Colonic mucosa (tissue), 4 donors: Measurements from ENCODE around the gene SQOR. TPM values are rescaled to one million over a fixed set of nuclear protein-coding genes. Genes with fewer than 3 reads are reported as not detected.

Experiments used
- DNase-seq: peaks from one replicate; pipeline ENCODE4 v3.0.0-alpha.2; 2020
- H3K27ac ChIP-seq: fragments of 200-600 bp; one replicate; pipeline ENCODE4 v1.8.0; 2021
- H3K27me3 ChIP-seq: fragments of 200-600 bp; one replicate; pipeline ENCODE4 v1.8.0; 2021
- H3K36me3 ChIP-seq: fragments of 200-600 bp; one replicate; pipeline ENCODE4 v1.8.0; 2021
- H3K4me1 ChIP-seq: fragments of 200-600 bp; one replicate; pipeline ENCODE4 v1.8.0; 2021; ENCODE audit warnings: mild to moderate bottlenecking
- H3K4me3 ChIP-seq: fragments of 200-600 bp; one replicate; pipeline ENCODE4 v1.8.0; 2021
- H3K9ac ChIP-seq, 2 donors: one replicate each; pipeline ENCODE4 v1.7.0; 2013; ENCODE audit warnings: control low read depth in 2 of 2, low read depth in 2 of 2, low read length in 2 of 2
- H3K9me3 ChIP-seq: fragments of 200-600 bp; one replicate; pipeline ENCODE4 v1.8.0; 2021
- CTCF ChIP-seq: fragments of 200-600 bp; IDR thresholded peaks from one replicate; pipeline ENCODE4 v1.8.0; 2022; ENCODE audit warnings: antibody characterized with exemption, mild to moderate bottlenecking
- intact Hi-C: fragments of 100-400 bp; cut with DNase I; formaldehyde crosslinking; loops from one replicate; pipeline ENCODE4 v1.14.1; 2022
- total RNA-seq, 2 donors: library from RNA; stranded (reverse); fragmentation: NEBNext Ultra II Directional in 1 of 2; extraction: Animal tissue kit (Norgen Biotek cat#: 25700) in 1 of 2; gene quantifications; one replicate each; pipeline ENCODE4 v1.2.1, GENCODE V29; 2021
- donor health status: healthy.
- donor health status: DM: no; HTN: no; CAD: no.
- donor health status: DM: no; HTN: no; CAD: no.

SQOR gene
- total RNA-seq, result 100 to 1,000 TPM; 308 to 500 TPM

DNA sequence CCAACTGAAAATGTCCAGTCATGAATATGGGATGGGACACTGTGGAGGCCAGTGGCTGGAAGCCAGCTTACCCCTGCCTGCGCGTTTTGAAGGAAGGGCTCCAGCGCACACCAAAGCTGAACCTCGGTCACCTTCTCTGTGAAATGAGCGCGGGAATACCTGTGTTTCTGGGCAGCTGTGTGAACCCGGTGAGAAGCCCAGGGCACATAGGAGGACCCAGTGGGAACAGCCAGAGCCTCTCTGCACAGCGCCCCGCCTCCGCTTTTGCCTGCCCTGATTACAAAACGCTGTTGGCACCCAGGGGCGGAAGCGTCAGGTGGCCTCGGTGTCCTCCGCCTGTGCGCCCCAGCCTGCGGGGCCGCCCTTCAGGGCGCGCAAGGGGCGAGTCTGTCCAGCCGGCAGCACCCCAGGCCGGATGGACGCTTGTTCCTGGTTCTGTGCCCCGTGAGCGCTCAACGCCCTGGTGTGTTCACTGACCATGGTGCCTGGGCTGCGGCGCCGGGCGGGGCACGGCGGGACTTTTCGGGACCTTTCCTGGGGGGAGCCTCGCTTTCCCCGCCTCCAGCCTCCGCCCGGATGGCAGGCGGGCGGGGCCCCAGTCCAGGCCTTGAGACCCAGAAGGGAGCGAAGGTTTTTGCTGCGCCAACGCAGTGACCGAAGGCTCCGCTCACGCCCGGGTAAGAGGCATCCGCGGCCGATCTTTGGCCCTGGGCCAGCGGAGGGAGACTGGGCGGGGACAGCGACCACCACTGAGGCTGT lies at the start of gene SQOR:
TSS of gene SQOR (plus strand) at position 598 of the 759 bp plus-strand sequence. CDS start 23,895 bp downstream, outside the sequence.
- no peaks in the 10 kb centered on the region for H3K27me3 ChIP-seq
- TF ChIP-seq CTCF, result no peak
- peaks cover 5% of the 10 kb centered on the region for H3K4me1 ChIP-seq
- intact Hi-C loops, result no loop called here
- DNase-seq, result peak; percentile 94
- peak within 1 kb of the TSS; percentile 96 to 99 for H3K9ac ChIP-seq
- peak within 1 kb of the TSS; percentile 97 for H3K27ac ChIP-seq
- no peaks in the 10 kb centered on the region for H3K9me3 ChIP-seq
- peak within 1 kb of the TSS; percentile 51 for H3K4me3 ChIP-seq
- no peaks in the 10 kb centered on the region for H3K36me3 ChIP-seq

- Histone ChIP-seq H3K4me3 (no peak overlapping the region), H3K27ac (no peak overlapping the region), H3K36me3 (no peaks in the 10 kb centered on the region), H3K9ac (no peak overlapping the region), H3K27me3 (no peaks in the 10 kb centered on the region), H3K4me1 (peaks cover 16% of the 10 kb centered on the region), H3K9me3 (no peaks in the 10 kb centered on the region)
- DNase-seq, result no peak
- no peak for TF ChIP-seq CTCF
- intact Hi-C loops, result loop anchor here (10.0 kb wide), 1 partner anchor 60 kb away; the partner anchor contains the start of gene SLC30A4
These were observed 49.6 kb upstream of the SQOR start for GRCh38 chr15:45585069-45585791.

- H3K9ac ChIP-seq, result peak overlapping the region; percentile 89 to 97
- TF ChIP-seq CTCF, result no peak
- peak overlapping the region; percentile 87 for H3K4me3 ChIP-seq
- no peak for DNase-seq
- no peaks in the 10 kb centered on the region for H3K9me3 ChIP-seq
- peak overlapping the region; percentile 100 for H3K27ac ChIP-seq
- intact Hi-C loops, result loop anchor here (10.0 kb wide), 1 partner anchor 61 kb away; the partner anchor contains the start of gene SLC30A4
- no peaks in the 10 kb centered on the region for H3K27me3 ChIP-seq
- no peaks in the 10 kb centered on the region for H3K36me3 ChIP-seq
- peaks cover 16% of the 10 kb centered on the region for H3K4me1 ChIP-seq
These were observed 48.7 kb upstream of the SQOR start for GRCh38 chr15:45586125-45586524.

DNA sequence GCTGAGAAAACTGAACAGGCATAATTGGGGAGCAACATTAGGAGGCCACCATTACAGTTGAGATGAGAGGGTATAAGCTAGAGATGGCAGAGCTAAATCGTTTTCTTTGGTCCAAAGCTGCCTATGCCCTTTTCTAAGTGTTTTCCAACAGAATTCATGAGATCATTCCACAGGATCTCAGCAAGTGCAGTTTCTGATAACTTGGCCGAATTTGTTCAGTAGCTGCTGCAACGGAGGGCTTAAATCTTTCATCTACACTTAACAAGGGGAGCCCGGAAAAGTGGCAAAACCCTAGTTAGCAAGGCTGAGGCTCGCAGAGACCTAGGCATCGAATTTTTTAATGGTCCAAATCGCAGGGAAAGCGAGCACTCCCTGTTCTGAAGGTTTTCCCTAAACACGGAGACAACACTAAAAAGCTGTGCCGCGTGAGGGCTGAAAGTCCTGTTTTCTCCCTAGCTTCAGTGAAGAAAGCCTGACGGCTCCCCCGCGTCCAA lies 48.2 kb upstream of the SQOR start:
- intact Hi-C loops, result loop anchor here (10.0 kb wide), 1 partner anchor 62 kb away; the partner anchor contains the start of gene SLC30A4
- H3K4me1 ChIP-seq, result peaks cover 16% of the 10 kb centered on the region
- no peaks in the 10 kb centered on the region for H3K27me3 ChIP-seq
- no peaks in the 10 kb centered on the region for H3K9me3 ChIP-seq
- no peak for TF ChIP-seq CTCF
- no peak for DNase-seq
- H3K36me3 ChIP-seq, result no peaks in the 10 kb centered on the region
- H3K9ac ChIP-seq, result peak overlapping the region; percentile 89 to 97
- peak overlapping the region; percentile 87 for H3K4me3 ChIP-seq
- peak overlapping the region; percentile 100 for H3K27ac ChIP-seq

- TF ChIP-seq CTCF, result no peak
- intact Hi-C loops, result loop anchor here (10.0 kb wide), 1 partner anchor 62 kb away; the partner anchor contains the start of gene SLC30A4
- no peaks in the 10 kb centered on the region for H3K27me3 ChIP-seq
- H3K9me3 ChIP-seq, result no peaks in the 10 kb centered on the region
- peaks cover 16% of the 10 kb centered on the region for H3K4me1 ChIP-seq
- H3K36me3 ChIP-seq, result no peaks in the 10 kb centered on the region
- peak within 1 kb of the TSS; percentile 87 for H3K4me3 ChIP-seq
- H3K9ac ChIP-seq, result peak within 1 kb of the TSS; percentile 89 to 97
- H3K27ac ChIP-seq, result peak within 1 kb of the TSS; percentile 100
- peak; percentile 91 for DNase-seq
These were observed 47.5 kb upstream of the SQOR start, which contains the start of gene BLOC1S6 for GRCh38 chr15:45587095-45587862. Gene BLOC1S6 (plus strand): TSS chr15:45587379. CDS start chr15:45587444, 65 bp downstream.
